GM12892 (cell line): ENCODE data around the gene FAM216A.
"Not testable (repeated sequence)": the region's sequence is repeated elsewhere in the genome, so short reads cannot be mapped to it uniquely, and the experiment has no call there.

Source experiments
- DNase-seq: peaks from one replicate; pipeline ENCODE4 v3.0.0; 2011; ENCODE audit not compliant: insufficient read length
- FAIRE-seq: peaks from 2 replicates; lab custom pipeline; 2011; peaks lifted over from hg19 to GRCh38; lab: Jason Lieb, UNC
- POLR2A ChIP-seq: IDR thresholded peaks from 2 replicates; pipeline ENCODE4 v1.6.1; 2011; ENCODE audit warnings: low read depth, low read length, control low read depth
- POLR2AphosphoS5 ChIP-seq: IDR thresholded peaks from 2 replicates; pipeline ENCODE4 v1.6.1; 2011; ENCODE audit warnings: low read depth, low read length, control low read depth
- TAF1 ChIP-seq: IDR thresholded peaks from 2 replicates; pipeline ENCODE4 v1.6.1; 2011; ENCODE audit warnings: low read depth, mild to moderate bottlenecking, control low read depth, low read length, borderline replicate concordance

FAM216A gene

GRCh38 chr12:110453569-110454296 is 14.9 kb upstream of the FAM216A start:
- FAIRE-seq: no peak
- DNase-seq: no peak
- no peak for TF ChIP-seq POLR2AphosphoS5
- no peak for TF ChIP-seq TAF1
- TF ChIP-seq POLR2A: no peak

DNA sequence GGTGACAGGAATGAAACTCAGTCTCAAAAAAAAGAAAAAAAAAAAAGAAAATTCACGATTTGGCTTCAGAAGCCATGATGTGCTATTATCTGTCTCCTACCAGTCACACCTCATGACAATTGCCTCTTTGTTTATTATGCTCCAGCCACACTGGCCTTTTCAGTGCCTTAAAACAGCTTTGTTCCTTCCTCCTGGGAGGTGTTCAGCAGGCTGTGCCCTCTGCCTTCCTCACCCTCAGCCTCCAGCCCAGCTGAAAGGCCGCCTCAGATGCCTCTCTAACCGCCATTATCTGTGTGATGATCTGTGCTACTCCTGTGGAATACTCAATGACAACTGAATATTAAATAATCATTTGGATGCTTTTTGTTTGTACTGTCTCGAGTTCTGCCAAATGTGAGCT is 9.9 kb upstream of the FAM216A start:
- no peak for FAIRE-seq
- DNase-seq: no peak
- no peak for TF ChIP-seq POLR2AphosphoS5
- TF ChIP-seq TAF1: no peak
- no peak for TF ChIP-seq POLR2A

DNA sequence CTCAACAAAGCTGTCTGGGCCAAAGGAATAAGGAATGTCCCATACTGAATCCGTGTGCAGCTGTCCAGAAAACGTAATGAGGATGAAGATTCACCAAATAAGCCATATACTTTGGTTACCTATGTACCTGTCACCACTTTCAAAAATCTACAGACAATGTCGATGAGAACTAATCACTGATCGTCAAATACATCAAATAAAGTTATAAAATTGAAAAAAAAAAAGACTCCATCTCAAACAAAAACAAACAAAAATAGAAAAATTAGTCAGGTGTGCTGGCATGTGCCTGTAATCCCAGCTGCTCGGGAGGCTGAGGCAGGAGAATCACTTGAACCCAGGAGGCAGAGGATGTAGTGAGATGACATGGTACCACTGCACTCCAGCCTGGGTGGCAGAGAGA is 7.5 kb upstream of the FAM216A start:
- not testable (repeated sequence) for FAIRE-seq, DNase-seq

DNA sequence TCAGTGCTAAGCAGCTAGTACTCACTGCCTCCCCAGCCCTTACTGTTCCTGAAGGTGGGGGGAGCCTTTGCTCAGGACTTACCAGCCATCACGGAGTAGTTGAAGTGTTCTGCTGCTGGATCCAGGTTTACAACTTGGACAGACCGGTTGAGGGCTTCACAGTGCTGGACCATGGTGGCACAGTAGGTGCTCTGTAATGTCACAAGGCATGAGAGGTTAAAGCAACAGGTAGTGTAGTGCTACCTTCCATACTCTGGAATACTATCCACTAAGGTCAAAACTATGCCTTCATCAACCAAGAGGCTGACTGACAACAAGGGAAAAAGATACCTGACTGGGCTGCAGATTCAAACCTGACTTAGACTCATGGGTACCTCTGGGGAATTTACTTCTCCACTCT is 3.6 kb upstream of the FAM216A start:
- no peak for FAIRE-seq
- no peak for DNase-seq
- TF ChIP-seq TAF1 (no peak), POLR2AphosphoS5 (no peak), POLR2A (no peak)

DNA sequence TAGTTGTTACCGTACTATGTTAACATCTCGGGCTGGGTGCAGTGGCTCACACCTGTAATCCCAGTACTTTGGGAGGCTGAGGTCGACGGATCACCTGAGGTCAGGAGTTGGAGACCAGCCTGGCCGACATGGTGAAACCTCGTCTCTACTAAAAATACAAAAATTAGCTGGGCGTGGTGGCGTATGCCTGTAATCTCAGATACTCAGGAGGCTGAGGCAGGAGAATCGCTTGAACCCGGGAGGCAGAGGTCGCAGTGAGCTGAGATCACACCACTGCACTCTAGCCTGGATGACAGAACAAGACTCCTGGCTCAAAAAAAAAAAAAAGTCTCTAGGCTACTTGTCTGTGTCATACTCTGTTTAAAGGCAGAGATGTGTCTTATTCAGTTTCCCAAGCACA is 2.9 kb upstream of the FAM216A start:
- not testable (repeated sequence) for DNase-seq, FAIRE-seq

- no peak for TF ChIP-seq TAF1
- no peak for TF ChIP-seq POLR2A
- TF ChIP-seq POLR2AphosphoS5: no peak
These were observed 1.9 kb upstream of the FAM216A start for GRCh38 chr12:110466791-110467190.

GRCh38 chr12:110467847-110468213 is 815 bp upstream of the FAM216A start:
- TF ChIP-seq TAF1: no peak
- no peak for TF ChIP-seq POLR2AphosphoS5
- TF ChIP-seq POLR2A: no peak
- no peak for FAIRE-seq
- no peak for DNase-seq

More at GRCh38 chr12:110466791-110467190, 1.9 kb upstream of the FAM216A start:
- FAIRE-seq (no peak), DNase-seq (no peak)

GRCh38 chr12:110475426-110475825 is 6.8 kb downstream of the FAM216A start:
- DNase-seq: no peak
- no peak for FAIRE-seq
- TF ChIP-seq POLR2AphosphoS5: no peak
- no peak for TF ChIP-seq POLR2A
- no peak for TF ChIP-seq TAF1

DNA sequence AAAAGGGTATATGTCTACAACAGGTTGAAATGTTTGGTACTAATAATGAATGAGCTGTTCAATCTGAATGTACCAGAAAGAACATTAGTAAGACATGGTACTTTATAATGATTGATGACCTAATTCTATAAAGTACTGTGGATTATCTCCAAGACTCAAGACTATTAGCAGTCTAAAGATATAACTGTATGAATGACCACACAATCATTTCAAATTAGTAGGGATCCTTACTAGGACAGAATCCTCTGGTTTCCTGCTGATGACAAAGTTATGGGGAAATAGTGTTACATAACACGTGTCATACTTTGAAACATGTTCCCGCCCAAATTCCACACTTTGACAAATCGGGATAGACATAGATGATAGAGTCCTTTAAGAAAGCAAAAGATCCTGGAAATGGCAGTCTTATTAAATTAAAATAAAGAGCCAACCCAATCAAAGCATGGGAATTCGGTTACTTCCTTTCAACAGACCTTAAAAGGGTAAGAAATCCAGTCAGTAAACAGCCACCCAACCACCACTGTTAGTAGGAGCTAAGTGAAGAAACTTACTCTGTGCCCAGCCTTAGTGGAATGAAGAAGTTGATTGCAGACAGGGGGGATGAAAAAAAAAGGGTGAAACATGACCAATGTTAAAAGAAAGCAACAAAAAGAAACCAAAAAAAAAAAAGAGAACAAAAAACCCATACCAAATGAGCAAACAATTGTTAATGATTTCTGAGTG is 30.5 kb downstream of the FAM216A start:
- no peak for FAIRE-seq
- TF ChIP-seq TAF1: no peak
- TF ChIP-seq POLR2AphosphoS5: no peak
- no peak for TF ChIP-seq POLR2A
- DNase-seq: no peak

GRCh38 chr12:110501399-110501751 is 32.7 kb downstream of the FAM216A start:
- no peak for TF ChIP-seq POLR2AphosphoS5
- no peak for TF ChIP-seq POLR2A
- TF ChIP-seq TAF1: no peak
- FAIRE-seq (peak; percentile 5), DNase-seq (no peak)

GRCh38 chr12:110501752-110502738 is 33.4 kb downstream of the FAM216A start, which contains the start of the genes RAD9B and VPS29:
RAD9B (plus strand) TSS chr12:110502331; CDS start chr12:110502338, 7 bp downstream.
VPS29 (minus strand) TSS chr12:110502111; CDS start chr12:110502051, 60 bp downstream.
- FAIRE-seq (peak; percentile 98), DNase-seq (peak; percentile 85)
- TF ChIP-seq POLR2A (peak; percentile 98), POLR2AphosphoS5 (peak; percentile 96), TAF1 (peak; percentile 90)

DNA sequence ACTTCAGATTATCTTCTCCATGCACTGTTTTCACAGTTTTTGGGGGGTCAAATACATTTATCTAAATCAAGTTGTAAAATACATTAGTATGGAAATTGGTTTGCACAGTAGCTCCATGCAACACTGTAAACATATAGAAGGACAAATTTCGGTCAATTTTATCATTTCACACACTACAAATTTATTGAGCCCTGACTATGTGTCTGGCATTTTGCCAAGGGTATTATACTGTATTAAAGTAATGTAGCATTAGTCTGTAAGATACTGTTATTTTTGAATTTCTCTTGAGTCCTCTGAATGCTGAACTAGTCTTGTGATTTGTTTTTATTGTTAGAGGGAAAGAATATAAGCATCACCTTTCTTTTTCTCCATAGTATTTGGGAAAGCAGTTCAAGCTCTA is 34.8 kb downstream of the FAM216A start:
- DNase-seq: no peak
- no peak for TF ChIP-seq TAF1
- TF ChIP-seq POLR2AphosphoS5: no peak
- TF ChIP-seq POLR2A: no peak
- no peak for FAIRE-seq
